ENCODE measurements around the gene TBC1D3B.
"Not testable (repeated sequence)": the region's sequence is repeated elsewhere in the genome, so short reads cannot be mapped to it uniquely, and the experiment has no call there.

TBC1D3B gene

DNA sequence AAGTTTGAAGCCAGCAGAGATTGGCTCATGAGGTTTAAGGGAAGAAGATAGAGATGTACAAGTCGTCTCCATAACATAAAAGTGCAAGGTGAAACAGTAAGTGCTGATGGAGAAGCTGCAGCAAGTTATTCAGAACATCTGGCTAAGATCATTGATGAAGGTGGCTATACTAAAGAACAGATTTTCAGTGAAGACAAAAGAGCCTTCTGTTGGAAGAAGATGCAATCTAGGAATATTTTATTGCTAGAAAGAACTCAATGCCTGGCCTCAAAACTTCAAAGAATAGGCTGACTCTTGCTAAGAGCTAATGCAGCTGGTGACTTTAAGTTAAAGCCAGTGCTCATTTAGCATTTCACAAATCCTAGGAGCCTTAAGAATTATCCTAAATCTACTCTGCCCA, 46.8 kb downstream of the TBC1D3B start:
- DNase-seq (ENCODE audit: low read depth in 2 of 2), result no peak

- no peak for DNase-seq (ENCODE audit: low read depth in 2 of 2)
Observed at GRCh38 chr17:36128411-36128978, 47.9 kb downstream of the TBC1D3B start.

GRCh38 chr17:36127911-36128310, 48.5 kb downstream of the TBC1D3B start:
- DNase-seq (ENCODE audit: low read depth in 2 of 2), result no peak

- no peak for DNase-seq (ENCODE audit: low read depth in 2 of 2)
Observed at GRCh38 chr17:36127199-36127893, 49.1 kb downstream of the TBC1D3B start.

GRCh38 chr17:36124879-36125824, 51.3 kb downstream of the TBC1D3B start:
- DNase-seq (ENCODE audit: low read depth in 2 of 2), result no peak

- no peak for DNase-seq (ENCODE audit: low read depth in 2 of 2)
Observed at GRCh38 chr17:36123431-36123830, 53.0 kb downstream of the TBC1D3B start.

DNA sequence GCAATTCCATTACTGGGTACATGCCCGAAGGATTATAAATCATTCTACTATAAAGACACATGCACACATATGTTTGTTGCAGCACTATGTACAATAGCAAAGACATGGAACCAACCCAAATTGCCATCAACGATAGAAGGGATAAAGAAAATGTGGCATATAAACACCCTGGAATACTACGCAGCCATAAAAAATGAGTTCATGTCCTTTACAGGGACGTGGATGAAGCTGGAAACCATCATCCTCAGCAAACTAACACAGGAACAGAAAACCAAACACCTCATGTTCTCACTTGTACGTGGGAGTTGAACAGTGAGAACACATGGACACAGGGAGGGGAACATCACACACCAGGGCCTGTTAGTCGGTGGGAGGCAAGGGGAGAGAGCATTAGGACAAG, 55.3 kb downstream of the TBC1D3B start:
- DNase-seq (ENCODE audit: low read depth in 2 of 2), result not testable (repeated sequence)

DNA sequence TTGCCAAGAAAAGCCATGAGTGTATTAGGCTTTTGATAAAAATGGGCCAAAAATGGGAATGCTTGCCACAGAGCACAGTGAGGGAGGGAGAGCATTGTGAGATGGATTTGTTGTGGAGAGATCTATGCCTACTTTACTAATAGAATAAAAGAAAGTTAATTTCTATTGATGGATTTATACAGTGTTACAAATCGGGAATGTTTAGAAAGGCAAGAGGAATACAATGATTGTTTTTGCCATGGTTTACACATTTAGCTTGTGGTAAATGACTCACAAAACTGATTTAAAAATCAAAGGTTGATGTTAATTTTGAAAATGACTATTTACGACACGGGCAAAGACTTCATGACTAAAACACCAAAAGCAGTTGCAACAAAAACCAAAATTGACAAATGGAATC, 56.2 kb downstream of the TBC1D3B start:
- no peak for DNase-seq (ENCODE audit: low read depth in 2 of 2)

- DNase-seq (ENCODE audit: low read depth in 2 of 2), result no peak
Observed at GRCh38 chr17:36118477-36119353, 57.7 kb downstream of the TBC1D3B start.

DNA sequence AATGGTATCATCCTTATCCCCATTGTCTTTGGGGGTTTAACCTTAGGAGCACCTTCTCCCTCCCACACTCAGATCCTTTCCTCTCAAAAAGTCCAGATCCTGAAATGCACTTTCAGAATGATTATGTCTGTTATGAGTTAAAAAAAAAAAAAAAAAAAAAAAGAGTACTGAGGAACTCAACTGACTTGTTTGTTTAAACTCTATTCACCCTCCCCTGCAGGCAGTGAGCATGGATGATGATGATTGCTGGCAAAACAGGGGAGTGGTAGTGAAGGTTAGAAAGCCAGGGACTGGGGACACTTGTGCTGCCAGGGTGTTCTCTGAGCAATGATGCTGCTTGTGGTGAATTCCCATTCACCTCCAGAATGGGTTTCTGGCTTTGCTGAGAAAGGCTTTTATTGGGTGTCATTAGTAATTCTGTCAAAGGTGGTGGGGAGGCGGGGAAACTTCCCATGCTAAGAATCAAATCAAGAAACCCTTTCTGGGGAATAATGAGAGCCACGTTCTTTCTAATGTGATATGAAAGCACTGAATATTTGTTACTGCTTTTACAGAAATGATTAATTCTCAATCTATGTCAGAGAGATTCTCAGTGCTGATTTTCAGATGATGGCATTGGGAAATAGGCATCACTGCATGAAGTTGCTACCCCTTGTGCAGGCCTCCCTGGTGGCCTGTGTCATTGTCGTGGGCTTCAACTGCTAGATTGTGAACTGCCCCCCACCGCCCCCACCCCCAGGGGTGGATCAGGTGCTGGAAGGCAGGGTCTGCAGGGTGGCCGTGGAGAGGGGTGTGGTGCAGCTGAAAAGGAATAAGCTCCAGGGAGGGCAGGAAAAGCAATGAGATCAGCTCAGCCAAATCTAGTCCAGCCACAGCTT, 58.7 kb downstream of the TBC1D3B start:
- DNase-seq (ENCODE audit: low read depth in 2 of 2), result peak in 1 of 2 donors; percentile 28
